NK-92 treated with Interleukin-12 subunit alpha and Interleukin-12 subunit beta, amount 100 ng/mL, for 24 hours (cell line): ENCODE results near the gene PLD2.
"Not testable (repeated sequence)": the region's sequence is repeated elsewhere in the genome, so short reads cannot be mapped to it uniquely, and the experiment has no call there.

Source experiments
- DNase-seq: peaks from one replicate; lab custom pipeline; 2025; lab: John Stamatoyannopoulos, UW

The PLD2 gene

DNA sequence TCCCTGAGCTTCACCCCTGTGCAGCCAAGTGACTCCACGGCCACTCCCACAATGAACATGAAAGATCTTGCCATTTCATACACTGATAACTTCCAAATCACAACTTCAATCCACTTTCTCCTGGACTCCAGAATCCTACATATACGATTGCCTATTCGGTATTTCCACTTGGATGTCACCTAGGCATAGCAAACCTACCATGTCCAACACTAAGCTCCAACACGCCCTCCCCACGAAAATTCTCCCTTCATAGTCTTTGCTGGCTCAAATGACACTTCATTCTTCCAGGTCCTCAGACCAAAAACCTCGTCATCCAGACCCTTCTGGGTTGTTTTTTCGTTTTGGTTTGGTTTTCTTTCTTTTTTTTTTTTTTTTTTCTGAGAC is 16.3 kb upstream of the PLD2 start:
- DNase-seq = no peak

DNA sequence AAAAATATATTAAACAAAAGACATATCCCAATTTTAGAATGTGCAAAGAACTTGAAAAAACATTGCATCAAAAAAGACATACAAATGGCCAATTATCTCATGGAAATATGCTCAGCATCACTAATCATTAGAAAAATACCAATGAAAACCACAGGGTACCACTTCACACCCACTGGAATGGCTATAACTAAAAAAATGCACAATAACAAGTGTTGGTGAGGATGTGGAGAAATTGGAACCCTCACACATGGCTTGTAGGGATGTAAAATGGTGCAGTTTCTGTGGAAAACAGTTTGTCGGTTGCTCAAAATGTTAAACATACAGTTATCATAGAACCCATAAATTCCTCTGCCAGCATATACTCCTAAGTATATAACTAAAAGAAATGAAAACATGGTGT is 11.8 kb upstream of the PLD2 start:
- no peak for DNase-seq

DNA sequence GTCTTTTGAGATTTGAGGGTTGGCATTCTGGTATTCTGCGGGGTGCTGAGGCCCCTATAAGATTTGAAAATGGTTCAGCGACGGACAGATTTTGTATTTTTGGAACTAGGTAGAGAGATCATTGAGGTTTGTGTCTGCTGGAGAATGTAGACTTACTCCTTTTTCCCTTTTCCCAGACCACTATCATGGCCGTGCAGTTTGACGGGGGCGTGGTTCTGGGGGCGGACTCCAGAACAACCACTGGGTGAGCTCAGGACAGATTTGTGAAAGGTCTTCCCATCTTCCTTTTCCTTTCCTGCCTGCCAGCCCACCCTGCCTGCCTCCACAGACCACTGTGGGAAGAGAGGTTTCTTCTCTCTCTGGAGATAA is 10.4 kb upstream of the PLD2 start:
- DNase-seq = no peak

DNA sequence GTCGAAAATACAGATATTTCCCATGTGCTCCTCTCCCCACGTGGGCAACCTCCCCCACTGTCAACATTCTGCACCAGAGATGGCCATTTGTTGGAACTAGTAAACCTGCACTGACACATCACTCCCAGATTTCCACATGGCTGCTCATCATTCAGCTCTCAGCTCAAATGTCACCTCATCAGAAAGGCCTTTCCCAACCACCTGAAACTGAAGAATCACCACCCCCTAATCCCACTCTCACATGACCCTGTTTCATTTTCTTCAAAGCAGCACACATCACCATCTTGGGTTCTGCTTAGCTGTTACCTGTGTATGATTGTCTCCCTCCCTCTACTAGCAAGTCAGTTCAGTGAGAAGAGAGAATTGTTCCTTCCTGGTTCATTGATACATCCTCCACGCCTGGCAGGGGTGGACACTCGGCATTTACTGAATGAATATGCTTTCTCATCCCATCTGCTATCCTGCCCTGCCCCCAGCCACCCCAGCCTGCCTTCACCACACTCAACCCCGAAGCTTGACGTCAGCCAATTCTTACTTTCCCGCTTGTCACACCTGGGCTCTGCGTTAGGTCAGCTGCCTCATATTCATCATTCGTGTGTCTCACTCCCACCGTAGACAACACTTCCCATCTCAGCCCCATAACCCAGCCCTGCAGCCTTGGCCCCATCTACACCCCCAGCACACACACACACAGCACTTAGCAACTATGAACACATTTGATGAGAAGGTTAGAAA is 6.3 kb upstream of the PLD2 start:
- no peak for DNase-seq

DNA sequence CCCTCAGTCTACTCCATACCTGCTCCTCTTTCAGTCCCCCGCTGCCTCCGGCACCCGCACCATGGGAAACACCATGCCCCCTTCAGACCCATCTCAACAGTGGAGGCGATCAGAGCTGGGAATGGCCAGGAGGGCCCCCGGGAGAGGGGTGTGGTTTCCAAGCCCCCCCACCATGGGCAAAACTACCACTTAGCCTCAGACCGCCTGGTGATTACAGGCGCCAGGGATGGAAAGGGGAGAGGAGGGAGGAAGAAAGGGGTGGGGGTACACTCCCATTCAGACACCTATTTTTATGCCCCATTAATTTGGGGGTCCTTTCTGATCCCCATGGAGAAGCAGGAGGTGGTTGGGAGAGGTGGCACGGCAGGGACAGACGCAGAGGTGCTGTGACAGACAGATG is 4.7 kb upstream of the PLD2 start, which contains the start of gene C17orf114:
TSS of gene C17orf114 (minus strand) at position 101 of the 400 bp plus-strand sequence.
- DNase-seq = no peak

DNA sequence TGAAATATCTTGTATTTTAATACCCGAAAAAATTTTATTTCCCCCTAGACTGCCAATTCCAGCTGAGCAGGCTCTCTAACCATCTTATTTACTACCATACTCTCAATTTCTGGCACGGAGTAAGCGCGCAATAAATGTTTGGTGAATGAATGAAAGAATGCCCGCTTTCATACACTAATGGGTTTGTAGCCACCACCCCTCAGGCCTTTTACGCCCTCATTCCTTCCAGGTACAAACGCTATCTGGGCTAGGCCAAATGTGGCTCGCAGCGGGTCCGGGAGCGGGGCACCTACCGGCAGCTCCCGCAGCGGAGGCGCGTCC is 536 bp upstream of the PLD2 start:
- no peak for DNase-seq

DNA sequence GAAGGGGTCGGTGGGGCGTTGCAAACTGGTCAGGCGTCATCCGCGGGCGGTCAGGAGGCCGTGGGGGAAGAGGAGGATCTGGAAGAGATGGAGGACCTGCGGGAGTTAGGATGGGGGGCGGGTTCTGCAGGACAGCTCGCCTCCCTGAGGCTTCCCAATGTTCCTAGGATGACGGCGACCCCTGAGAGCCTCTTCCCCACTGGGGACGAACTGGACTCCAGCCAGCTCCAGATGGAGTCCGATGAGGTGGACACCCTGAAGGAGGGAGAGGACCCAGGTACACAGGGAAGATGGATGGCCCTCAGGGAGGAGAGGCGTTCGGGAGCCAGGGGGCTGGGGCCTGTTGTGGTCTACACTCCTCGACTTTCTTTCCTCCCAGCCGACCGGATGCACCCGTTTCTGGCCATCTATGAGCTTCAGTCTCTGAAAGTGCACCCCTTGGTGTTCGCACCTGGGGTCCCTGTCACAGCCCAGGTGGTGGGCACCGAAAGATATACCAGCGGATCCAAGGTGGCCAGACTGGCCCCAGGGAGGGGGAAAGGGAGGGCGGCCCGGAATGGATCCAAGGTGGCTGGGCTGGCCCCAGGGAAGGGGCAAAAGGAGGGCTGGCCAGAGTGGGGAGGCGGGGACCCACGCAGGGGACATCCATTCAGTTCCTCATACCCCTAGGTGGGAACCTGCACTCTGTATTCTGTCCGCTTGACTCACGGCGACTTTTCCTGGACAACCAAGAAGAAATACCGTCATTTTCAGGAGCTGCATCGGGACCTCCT is 839 bp downstream of the PLD2 start:
- DNase-seq = no peak

DNA sequence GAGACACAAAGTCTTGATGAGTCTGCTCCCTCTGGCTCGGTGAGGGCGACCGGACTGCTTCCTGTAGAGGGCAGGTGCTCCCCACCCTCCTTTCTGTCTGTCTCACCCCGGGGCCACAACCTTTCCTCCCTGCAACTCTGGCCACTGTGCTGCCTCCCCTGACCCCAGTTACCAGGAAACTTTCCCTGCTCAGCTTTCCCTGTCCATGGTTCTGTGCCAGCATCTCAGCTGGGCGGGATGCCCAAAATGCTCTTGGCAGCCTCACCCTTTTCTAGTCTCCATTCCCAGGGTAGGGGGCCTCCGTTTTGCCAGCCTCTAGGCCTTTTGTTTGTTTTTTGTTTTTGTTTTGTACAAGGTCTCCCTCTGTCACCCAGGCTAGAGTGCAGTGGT is 1.4 kb downstream of the PLD2 start:
- no peak for DNase-seq

DNA sequence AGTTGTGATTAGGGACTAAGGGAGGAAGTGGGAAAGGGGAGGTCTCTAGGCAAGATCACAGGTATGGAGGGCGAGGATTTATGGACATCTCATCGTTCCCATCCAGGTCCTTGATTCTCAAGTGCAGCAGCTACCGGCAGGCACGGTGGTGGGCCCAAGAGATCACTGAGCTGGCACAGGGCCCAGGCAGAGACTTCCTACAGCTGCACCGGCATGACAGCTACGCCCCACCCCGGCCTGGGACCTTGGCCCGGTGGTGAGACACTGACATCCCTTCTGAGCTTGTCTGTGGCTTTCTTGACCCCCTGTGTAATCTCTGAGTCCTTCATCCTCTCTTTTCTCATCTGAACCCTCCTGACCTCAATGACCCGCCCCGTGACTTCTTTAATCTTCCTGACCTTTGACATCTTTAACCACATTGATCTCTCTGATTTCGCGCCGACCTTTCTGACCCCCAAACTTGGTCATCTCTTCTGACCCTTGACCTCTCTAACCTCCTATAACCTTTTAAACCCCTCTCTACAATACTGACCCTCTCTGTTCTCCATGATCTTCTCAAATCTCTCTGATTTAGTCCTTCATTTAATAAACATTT is 3.8 kb downstream of the PLD2 start:
- no peak for DNase-seq

DNA sequence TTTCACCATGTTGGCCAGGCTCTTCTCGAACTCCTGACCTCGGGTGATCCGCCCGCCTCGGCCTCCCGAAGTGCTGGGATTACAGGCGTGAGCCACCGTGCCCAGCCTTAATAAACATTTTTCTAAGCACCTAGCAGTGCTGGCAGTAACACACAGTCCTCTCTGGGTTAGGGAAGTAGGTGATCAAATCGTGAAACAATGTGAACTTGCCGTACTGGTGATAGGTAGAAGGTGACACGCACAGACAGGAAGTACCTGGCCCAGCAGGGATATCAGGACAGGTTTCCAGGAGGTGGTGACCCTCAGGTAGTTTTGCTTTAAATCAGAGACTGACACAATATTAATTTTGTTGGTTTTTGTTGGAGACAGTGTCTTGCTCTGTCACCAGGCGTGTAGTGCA is 4.5 kb downstream of the PLD2 start:
- no peak for DNase-seq

DNA sequence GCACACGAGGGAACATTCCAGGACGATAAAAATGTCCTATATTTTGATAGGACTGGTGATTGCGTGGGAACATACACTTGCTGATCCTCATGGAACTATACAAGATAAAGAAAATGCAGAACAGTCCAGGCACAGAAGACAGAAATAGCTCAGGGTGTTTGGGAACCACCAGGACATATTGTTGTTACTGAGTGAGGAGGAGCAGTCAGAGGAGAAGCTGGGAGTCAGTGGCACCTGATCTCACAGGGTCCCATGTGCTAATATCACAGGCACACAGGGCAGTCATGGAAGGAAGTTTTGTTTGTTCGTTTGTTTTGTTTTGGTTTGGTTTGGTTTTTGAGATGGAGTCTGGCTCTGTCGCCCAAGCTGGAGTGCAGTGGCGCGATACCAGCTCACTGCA is 5.7 kb downstream of the PLD2 start:
- DNase-seq = no peak

DNA sequence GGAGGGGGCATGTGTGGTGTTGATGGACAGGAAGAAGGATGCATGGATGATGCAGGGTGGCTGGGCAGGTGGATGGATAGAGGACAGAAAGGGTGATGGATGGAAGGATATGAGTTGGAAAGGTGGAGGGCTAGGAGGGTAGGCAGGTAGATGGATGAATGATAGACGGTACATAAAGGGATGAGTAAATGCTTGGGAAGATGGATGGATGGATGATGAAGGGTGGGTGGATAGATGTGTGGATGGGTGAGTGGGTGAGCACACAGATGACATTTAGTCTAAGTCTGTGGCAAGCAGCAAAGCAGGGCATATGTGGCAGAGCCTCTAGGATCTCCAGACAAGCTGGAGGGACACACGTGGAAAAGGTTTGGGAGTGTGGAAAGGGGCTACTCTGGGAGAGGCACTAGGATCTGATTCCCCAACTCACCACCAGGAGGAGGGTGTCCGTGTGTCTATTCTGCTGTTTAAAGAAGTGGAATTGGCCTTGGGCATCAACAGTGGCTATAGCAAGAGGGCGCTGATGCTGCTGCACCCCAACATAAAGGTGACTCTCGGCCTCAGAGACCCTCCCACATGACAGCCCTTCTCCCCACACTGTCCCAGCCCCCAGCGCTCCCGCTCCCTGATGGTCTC is 8.2 kb downstream of the PLD2 start:
- no peak for DNase-seq

DNA sequence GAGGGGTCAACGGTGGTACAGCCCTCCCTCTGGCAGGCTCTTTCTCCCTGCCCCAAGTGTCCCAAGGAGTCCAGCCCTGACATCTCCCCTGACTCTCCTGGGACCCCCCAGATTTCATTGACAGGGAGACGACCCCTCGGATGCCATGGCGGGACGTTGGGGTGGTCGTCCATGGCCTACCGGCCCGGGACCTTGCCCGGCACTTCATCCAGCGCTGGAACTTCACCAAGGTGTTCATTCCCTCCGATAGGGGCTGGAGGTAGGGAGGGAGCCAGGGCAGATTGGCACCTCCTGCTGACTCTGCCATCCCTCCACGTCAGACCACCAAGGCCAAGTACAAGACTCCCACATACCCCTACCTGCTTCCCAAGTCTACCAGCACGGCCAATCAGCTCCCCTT is 9.9 kb downstream of the PLD2 start:
- DNase-seq = no peak

DNA sequence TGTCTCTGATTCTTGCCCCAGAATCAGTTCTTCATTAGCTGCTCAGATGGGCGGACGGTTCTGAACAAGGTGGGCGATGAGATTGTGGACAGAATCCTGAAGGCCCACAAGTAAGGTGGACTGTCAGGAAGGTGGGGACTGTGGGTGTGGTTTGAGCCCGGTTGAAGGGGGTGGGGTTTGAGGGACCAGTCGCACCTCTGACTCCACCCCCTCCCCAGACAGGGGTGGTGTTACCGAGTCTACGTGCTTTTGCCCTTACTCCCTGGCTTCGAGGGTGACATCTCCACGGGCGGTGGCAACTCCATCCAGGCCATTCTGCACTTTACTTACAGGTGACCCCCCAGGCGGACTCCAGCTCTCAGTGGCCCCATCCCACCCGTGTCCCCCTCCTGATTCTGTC is 11.3 kb downstream of the PLD2 start:
- no peak for DNase-seq

DNA sequence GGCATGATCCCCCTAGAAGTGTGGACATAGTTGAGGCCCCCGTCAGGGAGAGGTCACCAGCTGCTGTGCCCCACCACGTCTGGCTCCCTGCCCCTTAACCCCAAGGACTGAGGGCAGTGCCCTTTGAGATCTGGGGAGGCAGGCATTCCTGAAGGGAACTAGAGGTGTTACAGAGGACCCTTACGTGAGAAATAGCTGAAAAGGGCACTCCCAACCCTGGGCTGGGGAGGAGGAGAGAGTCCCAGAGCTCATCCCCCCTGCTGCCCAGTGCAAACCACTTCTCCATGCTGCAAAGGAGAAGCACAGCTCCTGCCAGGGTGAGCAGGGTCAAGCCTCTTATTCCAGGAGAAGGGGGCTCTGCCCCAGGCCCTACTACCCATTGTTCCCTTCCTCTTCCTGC is 15.9 kb downstream of the PLD2 start:
- DNase-seq = no peak

DNA sequence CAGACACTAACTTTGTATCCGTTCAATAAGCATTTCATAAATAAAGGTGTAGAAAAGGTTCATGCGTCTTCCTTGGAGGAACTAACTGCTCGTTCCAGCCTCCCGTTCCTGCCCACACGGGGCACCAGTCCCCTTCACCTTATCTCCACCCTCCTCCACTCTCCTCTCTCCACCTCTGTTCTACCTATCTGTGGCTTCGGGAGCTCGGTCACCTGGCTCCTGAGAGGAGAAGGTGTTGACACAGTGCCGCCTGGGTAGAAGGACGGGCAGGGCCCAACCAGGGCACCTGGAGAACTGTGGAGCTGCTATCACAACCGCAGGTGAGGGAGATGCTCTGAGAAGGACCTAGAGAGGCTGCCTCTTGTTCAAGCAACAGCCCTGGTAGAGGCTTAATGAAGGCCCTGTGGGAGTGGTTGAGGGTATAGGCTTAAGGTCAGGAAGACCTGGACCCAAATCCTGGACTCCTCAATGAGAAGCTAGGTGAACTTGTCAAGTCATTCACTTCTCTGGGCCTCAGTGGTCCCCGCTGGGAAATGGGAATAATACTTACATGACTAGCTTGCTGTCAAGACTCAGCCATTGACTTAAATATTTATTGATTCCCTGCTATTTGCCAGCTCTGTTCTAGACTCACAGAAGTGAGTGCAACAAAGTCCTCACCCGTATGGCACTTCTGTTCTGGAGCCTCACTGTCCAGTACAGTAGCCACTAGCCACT is 16.6 kb downstream of the PLD2 start:
- no peak for DNase-seq

DNA sequence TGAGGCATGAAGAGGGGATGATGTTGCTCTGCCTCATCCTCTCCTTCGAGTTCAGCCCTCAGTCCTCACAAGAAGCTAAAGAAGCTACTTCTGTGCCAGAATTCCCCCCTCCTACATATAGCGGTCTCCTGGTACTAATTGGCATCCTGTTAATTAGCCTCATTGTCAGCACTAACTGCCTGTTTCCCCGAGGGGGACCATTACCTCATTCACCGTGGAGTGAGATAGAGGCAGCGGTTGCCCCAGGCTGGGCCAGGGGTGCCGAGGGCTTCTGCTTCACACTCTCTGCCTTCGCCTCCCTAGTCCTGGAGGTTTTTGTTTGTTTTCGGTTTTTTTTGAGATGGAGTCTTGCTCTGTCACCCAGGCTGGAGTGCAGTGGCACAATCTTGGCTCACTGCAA is 20.4 kb downstream of the PLD2 start:
- DNase-seq = no peak

DNA sequence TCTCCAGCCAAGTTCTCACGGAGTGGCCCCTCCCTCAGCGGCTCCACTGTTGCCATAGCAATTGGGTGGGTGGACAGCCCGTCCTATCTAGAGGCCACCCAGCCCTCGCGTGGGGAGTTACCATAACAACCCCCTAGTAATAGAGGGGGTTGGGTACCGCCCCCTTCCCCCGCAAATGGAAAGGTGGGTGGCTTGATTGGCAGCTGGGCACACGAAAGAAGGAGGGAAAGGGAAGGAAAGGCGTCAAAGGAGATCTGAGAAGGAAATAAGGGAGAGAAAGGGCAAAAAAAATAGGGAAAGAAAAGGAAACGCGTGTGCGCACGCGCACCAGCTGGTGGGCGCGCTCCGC is 25.9 kb downstream of the PLD2 start:
- not testable (repeated sequence) for DNase-seq

DNA sequence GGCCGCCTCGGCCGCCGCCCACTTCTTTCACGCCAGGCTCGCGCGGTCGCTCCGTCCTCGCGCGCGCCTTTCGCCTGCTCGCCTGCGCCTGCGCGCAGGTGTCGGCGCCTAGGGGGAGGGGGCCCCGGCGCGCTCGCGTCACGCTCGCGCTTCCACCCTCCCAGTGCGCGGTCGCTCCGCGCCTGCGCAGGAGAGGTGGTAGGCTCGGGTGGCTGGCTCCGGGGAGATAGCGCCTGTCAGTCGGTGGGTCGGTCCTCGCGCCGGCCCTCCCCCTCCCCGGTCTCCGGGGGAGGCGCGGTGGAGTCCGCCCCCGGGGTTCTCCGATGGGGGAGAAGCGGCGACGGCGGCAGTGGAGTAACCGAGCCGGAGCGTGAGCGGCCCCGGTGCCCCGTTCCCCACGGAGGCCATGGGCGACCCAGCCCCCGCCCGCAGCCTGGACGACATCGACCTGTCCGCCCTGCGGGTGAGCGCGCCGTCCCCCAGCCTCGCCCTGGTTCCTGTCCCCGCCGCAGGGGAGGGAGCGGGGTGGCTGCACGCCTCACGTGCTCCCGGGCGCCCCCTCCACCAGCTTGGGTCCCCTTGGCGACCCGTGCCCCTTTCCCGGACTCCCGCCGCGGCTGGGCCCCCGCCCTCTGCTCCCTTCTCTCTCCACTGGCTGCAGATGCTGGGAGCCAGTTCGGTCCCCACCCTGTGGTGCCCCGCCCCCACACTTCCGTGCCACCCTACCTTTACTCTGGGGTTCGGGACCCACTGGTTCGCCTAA is 26.4 kb downstream of the PLD2 start, which contains the start of gene MINK1:
TSS of gene MINK1 (plus strand) at position 163 of the 763 bp plus-strand sequence. CDS start at position 407, 244 bp downstream.
- peak; percentile 78 for DNase-seq

DNA sequence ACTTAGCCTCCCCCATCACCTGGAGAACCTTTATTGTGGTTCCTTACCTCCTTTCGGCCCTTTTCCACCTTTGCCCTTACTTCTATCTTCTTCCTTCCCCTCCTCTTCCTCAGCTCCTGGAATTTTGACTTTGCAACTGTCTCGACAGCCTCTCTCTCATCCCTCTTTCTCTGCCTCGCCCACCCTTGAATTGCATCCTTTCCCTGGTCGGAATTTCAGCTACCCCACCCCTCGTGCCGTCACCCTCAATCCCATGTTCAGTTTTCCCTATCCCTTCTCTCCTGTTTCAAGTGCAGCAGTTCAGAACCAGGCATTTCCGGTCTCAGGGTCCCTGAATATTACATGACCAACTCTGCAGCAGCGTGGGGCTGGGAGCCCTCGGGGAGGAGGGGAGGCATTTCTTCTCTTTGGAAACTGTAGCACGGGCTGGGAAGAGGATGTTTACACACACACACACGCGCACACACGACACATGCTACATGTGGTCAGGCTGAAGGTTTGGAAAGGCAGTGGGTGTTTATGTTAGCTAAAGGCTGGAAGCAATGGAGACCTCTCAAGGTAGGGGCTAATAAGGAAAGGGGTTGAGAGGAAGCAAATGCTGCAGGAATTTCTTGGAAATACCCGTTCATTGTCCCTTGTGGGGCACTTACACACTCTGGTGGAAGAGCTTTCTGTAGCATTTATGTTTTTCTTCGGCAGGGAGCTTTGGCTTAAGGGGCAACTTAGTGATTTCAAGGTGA is 27.2 kb downstream of the PLD2 start:
- no peak for DNase-seq

DNA sequence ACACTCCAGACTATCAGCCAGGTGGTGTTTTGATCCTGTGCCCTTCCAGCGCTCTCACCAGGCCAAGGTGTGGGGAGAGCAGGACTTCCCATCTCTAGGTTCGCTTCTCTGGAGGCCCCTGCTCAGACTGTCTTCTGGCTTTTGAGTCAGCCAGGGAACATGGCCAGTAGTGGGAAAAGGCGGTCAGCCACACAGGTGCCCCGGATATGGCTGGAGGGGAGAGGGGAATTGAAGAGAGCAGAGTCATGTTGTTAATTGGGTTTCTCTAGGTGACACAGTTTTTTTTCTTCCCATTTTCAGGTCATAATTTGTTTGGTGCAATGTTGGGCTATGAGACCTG is 27.7 kb downstream of the PLD2 start:
- no peak for DNase-seq
